B cell (primary cell): ENCODE measurements around the gene COG5.

ENCODE experiments used
- EZH2 ChIP-seq: IDR thresholded peaks from 2 replicates; pipeline ENCODE4 v1.6.1; 2012; ENCODE audit warnings: borderline replicate concordance, low read depth, mild to moderate bottlenecking, moderate library complexity, low read length; ENCODE audit not compliant: insufficient read depth, poor library complexity, severe bottlenecking
- TF ChIP-seq, protein P1 (sequence below): fragments of 200-600 bp; IDR thresholded peaks from one replicate; pipeline ENCODE4 v1.8.0; 2022; ENCODE audit warnings: antibody characterized with exemption, mild to moderate bottlenecking

- TF ChIP-seq, protein P1, sequence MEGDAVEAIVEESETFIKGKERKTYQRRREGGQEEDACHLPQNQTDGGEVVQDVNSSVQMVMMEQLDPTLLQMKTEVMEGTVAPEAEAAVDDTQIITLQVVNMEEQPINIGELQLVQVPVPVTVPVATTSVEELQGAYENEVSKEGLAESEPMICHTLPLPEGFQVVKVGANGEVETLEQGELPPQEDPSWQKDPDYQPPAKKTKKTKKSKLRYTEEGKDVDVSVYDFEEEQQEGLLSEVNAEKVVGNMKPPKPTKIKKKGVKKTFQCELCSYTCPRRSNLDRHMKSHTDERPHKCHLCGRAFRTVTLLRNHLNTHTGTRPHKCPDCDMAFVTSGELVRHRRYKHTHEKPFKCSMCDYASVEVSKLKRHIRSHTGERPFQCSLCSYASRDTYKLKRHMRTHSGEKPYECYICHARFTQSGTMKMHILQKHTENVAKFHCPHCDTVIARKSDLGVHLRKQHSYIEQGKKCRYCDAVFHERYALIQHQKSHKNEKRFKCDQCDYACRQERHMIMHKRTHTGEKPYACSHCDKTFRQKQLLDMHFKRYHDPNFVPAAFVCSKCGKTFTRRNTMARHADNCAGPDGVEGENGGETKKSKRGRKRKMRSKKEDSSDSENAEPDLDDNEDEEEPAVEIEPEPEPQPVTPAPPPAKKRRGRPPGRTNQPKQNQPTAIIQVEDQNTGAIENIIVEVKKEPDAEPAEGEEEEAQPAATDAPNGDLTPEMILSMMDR = no peak
- no peak for TF ChIP-seq EZH2
Measured at GRCh38 chr7:107408349-107408748, 155.4 kb downstream of the COG5 start.
